ENCODE data around the gene CAV2.

CAV2 gene

GRCh38 chr7:116495736-116496135 lies 3.8 kb upstream of the CAV2 start:
- no peak for DNase-seq (ENCODE audit: low read depth)

GRCh38 chr7:116496653-116497052 lies 2.9 kb upstream of the CAV2 start:
- no peak for DNase-seq (ENCODE audit: low read depth)

DNA sequence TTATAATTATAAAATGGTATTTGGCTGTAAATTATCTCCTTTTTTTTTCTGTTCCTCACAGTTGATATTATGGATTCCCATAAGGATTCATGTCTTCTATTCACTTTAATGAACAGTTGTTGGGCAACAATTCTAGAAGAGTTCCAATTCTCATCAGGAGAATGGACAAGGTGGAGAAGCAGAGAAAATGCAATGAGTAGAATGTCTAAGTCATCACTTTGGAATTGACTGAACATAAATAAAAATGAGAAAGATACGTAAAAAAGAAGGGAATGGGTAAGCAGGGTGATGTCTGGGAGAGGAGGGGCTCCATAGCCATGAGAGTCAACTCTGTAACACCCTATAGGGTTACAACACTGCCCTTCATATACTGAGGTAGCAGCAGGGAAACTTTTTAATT lies 1.8 kb upstream of the CAV2 start:
- DNase-seq (ENCODE audit: low read depth): no peak

DNA sequence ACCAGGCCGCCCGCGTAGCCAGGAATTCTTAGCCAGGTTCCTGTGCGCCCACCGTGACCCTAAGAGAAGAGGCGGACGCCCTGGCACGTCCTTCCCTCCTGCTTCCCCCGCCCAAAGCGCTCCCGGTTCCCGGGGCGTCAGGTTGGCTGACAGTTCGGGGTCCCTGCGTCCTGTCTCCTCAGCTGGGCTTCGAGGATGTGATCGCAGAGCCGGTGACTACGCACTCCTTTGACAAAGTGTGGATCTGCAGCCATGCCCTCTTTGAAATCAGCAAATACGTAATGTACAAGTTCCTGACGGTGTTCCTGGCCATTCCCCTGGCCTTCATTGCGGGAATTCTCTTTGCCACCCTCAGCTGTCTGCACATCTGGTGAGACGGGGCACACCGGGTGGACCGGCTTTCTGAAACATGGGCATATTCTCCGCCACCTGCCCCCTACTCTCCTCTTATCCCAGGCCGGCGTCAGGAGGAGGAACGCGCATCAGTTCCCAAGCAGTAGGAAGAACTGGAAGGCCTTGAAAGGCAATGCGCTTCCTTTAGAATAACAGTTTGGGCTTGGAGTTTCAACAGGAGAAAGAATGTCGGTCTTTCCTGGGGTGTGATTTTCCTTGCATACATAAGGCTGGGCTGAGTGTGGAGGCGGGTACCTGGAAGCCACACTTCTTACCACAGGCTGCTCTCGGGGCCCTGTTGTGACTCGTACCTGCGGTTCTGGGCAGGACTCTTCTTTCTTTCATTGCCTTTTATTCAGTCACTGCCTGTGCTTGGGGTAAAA lies 728 bp downstream of the CAV2 start:
- no peak for DNase-seq (ENCODE audit: low read depth)

- DNase-seq (ENCODE audit: low read depth): no peak
Observed at GRCh38 chr7:116501425-116502167, 2.1 kb downstream of the CAV2 start.

GRCh38 chr7:116502201-116503096 lies 2.9 kb downstream of the CAV2 start:
- no peak for DNase-seq (ENCODE audit: low read depth)

DNA sequence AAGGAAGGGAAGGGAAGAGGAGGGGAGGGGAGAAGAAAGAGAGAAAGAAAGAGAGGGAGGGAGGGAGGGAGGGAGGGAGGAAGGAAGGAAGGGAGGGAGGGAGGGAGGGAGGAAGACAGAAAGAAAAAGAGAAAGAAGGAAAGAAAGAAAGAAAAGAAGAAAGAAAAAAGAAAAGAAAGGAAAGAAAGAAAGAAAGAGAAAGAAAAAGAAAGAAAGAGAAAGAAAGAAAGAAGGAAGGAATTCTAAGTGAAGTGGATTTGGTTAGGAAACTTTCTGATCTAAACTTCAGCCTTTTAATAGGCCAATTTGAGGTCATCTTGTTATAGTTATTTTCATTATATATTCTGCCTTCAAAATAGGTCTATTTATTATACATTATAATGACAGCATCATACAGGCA lies 4.3 kb downstream of the CAV2 start:
- DNase-seq (ENCODE audit: low read depth): no peak

DNA sequence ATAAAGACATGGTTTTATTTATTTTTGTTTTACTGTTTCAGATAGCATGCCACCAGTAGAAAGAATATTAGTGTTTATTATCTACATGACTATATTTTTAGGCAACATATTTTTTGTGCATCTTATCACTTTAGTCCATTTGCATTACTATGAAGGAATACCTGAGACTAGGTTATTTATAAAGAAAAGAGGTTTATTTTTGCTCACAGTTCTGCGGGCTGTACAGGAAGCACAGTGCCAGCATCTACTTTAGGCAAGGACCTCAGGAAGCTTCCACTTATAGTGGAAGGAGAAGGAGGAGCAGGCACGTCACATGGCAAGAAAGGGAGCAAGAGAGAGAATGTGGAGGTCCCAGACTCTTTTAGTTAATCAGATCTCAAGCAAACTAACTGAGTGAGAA lies 5.7 kb downstream of the CAV2 start:
- no peak for DNase-seq (ENCODE audit: low read depth)

GRCh38 chr7:116505823-116506222 lies 6.3 kb downstream of the CAV2 start:
- no peak for DNase-seq (ENCODE audit: low read depth)

DNA sequence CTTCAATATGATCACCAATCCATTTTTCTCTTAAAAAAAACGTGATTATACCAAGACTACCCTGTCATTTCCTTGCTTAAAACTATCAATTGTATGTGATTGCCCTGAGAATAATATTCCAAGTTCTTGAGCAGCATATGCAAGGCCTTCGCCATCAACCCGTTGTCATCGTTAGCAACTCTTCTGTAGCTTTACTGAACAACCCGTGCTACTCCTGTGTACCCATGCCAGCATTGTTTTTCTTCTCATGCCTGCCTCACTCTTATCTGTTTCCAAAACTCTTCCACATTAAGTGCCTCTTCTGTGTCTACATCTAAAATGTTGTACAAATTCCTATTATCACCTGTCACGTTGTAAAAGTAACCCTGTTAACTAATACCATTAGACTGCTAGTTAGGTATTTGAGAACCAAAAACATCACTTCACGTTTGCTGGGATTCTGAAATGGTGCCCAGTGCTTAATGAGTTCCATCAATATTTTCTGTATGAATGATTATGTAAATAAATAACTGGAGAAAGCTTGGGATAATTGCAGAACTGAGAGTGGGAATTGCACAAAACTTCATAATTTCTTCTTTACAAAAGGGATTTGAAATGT lies 10.5 kb downstream of the CAV2 start:
- DNase-seq (ENCODE audit: low read depth): no peak

- no peak for DNase-seq (ENCODE audit: low read depth)
Observed at GRCh38 chr7:116510795-116511194, 11.3 kb downstream of the CAV2 start.

- no peak for DNase-seq (ENCODE audit: low read depth)
Observed at GRCh38 chr7:116511552-116512519, 12.3 kb downstream of the CAV2 start.

DNA sequence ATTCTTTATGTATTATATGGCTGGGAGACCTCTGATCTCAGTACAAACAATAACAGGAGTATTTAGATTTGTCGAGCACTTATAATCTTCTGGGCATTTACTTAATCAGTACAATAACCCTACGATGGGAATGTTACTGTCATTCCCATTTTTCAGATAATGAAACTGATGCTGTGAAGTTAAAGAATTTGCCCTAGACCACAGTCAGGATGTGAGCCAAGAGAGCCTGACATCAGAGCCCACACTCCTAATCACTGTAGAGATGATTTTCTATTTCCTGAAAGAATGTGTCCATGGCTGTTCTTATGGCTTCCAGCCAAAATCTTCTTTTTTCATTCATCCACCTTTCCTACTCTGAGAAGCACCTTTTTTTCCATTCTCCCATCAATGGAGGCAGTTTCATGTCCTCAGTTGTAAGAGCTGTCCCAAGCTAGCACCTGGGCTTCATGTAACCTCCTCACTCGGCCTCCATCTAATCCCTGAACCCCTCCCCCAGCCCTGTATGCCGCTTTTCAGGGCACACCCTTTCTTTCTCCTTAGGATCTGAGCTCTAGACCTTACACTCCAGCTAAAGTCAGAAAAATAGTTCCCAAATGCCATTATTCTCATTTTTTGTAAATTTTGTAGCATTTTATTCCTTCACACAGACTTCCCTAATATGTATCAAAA lies 13.1 kb downstream of the CAV2 start:
- no peak for DNase-seq (ENCODE audit: low read depth)

GRCh38 chr7:116515584-116515983 lies 16.0 kb downstream of the CAV2 start:
- DNase-seq (ENCODE audit: low read depth): no peak

DNA sequence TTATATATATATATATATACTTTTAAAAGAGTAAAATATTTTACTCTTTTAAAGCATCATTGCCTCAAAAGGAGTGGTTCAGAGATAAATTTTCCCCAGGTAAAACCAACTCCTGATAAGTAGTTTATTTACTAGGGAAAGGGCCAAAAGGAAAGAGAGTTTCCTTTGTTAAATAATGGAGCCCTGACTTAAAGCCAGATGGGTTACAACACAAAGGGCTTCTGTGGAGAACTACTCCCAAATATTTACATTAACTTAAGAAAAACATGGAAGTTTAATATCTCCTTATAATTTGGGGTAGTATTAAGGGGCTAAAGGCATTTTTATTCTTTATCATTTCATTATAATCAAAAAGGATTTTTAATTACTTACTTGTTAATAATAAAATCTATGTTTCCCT lies 16.8 kb downstream of the CAV2 start:
- no peak for DNase-seq (ENCODE audit: low read depth)

GRCh38 chr7:116517626-116518025 lies 18.1 kb downstream of the CAV2 start:
- DNase-seq (ENCODE audit: low read depth): no peak

GRCh38 chr7:116518961-116519360 lies 19.4 kb downstream of the CAV2 start:
- no peak for DNase-seq (ENCODE audit: low read depth)

- no peak for DNase-seq (ENCODE audit: low read depth)
Observed at GRCh38 chr7:116521046-116521664, 21.6 kb downstream of the CAV2 start.

DNA sequence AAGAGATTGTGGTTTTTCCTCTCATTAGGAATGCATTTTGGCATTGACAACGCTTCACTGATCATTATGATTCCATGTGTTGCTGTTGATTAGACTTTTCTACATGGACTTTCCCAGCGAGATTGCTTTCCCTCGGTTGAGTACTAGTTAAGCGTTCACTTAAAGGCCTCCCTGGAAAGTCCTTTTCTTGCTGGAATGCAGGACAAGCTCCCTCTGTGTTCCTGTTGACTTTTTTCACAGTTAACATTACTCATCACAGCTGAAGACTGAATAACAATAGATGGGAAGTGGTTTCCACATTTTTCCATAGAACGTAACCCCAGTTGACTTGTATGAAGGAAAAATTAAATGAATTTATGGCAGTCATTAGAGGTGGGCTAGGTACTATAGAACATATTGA lies 22.7 kb downstream of the CAV2 start:
- DNase-seq (ENCODE audit: low read depth): no peak

DNA sequence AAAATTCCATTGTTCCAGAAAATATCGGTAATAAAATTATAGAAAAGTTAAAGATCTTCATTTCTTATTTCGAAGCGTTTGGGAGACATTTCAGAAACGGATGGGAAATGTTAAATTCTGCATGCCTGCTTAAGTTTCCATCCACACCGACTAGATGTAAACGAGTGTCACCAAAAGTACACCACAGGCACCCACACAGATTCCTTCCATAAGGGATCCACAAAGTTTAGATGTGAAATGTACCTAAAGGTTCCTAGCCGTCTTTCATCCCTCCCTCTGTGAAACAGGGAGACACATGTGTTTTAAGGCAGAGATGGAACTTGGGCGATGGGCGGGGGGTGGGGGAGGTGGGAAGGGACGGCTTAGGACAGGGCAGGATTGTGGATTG lies 24.7 kb downstream of the CAV2 start:
- DNase-seq (ENCODE audit: low read depth): no peak
